Testis (tissue), 3 donors: ENCODE data around the gene ERCC8. TPM values are rescaled to one million over a fixed set of nuclear protein-coding genes. Genes with fewer than 3 reads are reported as not detected.

Source experiments
- DNase-seq: peaks from one replicate; pipeline ENCODE4 v3.0.0-alpha.2; 2019
- H3K27ac ChIP-seq, 2 donors: fragments of 200-600 bp; sonication (generic); one replicate each; pipeline ENCODE4 v1.5.1; 2019
- H3K27me3 ChIP-seq: fragments of 200-600 bp; sonication (generic); one replicate; pipeline ENCODE4 v1.5.1; 2019
- H3K36me3 ChIP-seq: fragments of 200-600 bp; sonication (generic); one replicate; pipeline ENCODE4 v1.5.1; 2017; ENCODE audit warnings: low read depth; ENCODE audit errors: missing control alignments
- H3K4me1 ChIP-seq: fragments of 200-600 bp; sonication (generic); one replicate; pipeline ENCODE4 v1.5.1; 2019
- H3K4me3 ChIP-seq, 2 donors: fragments of 200-600 bp; sonication (generic); one replicate each; pipeline ENCODE4 v1.5.1; 2017 to 2019
- H3K9me3 ChIP-seq: fragments of 200-600 bp; sonication (generic); one replicate; pipeline ENCODE4 v1.5.1; 2017
- CTCF ChIP-seq, 3 experiments: fragments of 450-650 bp in 2 of 3; fragments of 200-600 bp in 1 of 3; sonication (generic) in 1 of 3; IDR thresholded peaks; one replicate each; pipeline ENCODE4 v1.5.1; 2016 to 2019; ENCODE audit warnings: antibody characterized with exemption in 3 of 3, mild to moderate bottlenecking in 2 of 3, moderate library complexity in 1 of 3
- POLR2A ChIP-seq: fragments of 450-650 bp; IDR thresholded peaks from one replicate; pipeline ENCODE4 v1.6.1; 2017; ENCODE audit warnings: antibody characterized with exemption, mild to moderate bottlenecking, moderate library complexity
- WGBS, 2 donors: methylation state at CpG; one replicate each; pipeline ENCODE4 v1.1.5; 2018; 5-methylcytosine and 5-hydroxymethylcytosine counted together
- intact Hi-C: fragments of 100-400 bp; cut with DNase I; formaldehyde crosslinking; loops from one replicate; pipeline ENCODE4 v1.15.1; 2023; ENCODE audit warnings: low total_unique reads
- polyA plus RNA-seq: library from polyadenylated mRNA; stranded (reverse); fragments of 350-450 nt; fragmentation: Illumina TruSeq; extraction: RNeasy Lipid Tissue Mini Kit (QIAGEN cat#74804); gene quantifications from one replicate; pipeline ENCODE4 v1.2.3, GENCODE V29; 2014; ENCODE audit warnings: low read depth, low replicate concordance; ENCODE audit not compliant: insufficient read depth
- total RNA-seq, 2 donors: library from RNA; depleted of rRNA; stranded (reverse); fragments of >200 nt; gene quantifications; one replicate each; pipeline ENCODE4 v1.2.3, GENCODE V29; 2016

ERCC8 gene
- total and polyA plus RNA-seq, 3 donors from 2014 or later: 16.0 to 18.5 (median 16.4) TPM

- DNase-seq: no peak
- Histone ChIP-seq H3K27ac (no peak overlapping the region), H3K4me1 (no peaks in the 10 kb centered on the region), H3K27me3 (no peaks in the 10 kb centered on the region), H3K36me3 (no peaks in the 10 kb centered on the region), H3K9me3 (no peaks in the 10 kb centered on the region), H3K4me3 (no peak overlapping the region)
- WGBS, 2 donors: 94% methylated on average over 1 of the region's 1 CpG
- intact Hi-C loops: no loop called here
- TF ChIP-seq CTCF (IDR thresholded peaks at IDR 0.05): no peak
- no peak for TF ChIP-seq POLR2A
Measured at GRCh38 chr5:60827201-60827600, 117.7 kb downstream of the ERCC8 start.

- no peak overlapping the region for H3K27ac ChIP-seq
- no peak for DNase-seq
- no peaks in the 10 kb centered on the region for H3K9me3 ChIP-seq
- H3K27me3 ChIP-seq: no peaks in the 10 kb centered on the region
- intact Hi-C loops: no loop called here
- H3K36me3 ChIP-seq: no peaks in the 10 kb centered on the region
- H3K4me3 ChIP-seq: no peak overlapping the region
- no peak for TF ChIP-seq POLR2A
- no peak for TF ChIP-seq CTCF (IDR thresholded peaks at IDR 0.05)
- no peaks in the 10 kb centered on the region for H3K4me1 ChIP-seq
Measured at GRCh38 chr5:60826653-60827052, 118.2 kb downstream of the ERCC8 start.

Other genes with a start within 250 kb of the ERCC8 start
- 10 to 100 TPM; 14.5 to 15.0 TPM for gene DEPDC1B, start 244.9 kb downstream of the ERCC8 start, total RNA-seq
- 23.6 TPM for gene DEPDC1B, start 244.9 kb downstream of the ERCC8 start, polyA plus RNA-seq
- 1 to 10 TPM; 2.4 to 5.1 TPM for gene ELOVL7, start 100.8 kb downstream of the ERCC8 start, total RNA-seq
- 1.8 TPM for gene ELOVL7, start 100.8 kb downstream of the ERCC8 start, polyA plus RNA-seq
- gene NDUFAF2, start 135 bp upstream of the ERCC8 start, total RNA-seq: 10 to 100 TPM; 18.1 to 22.3 TPM
- gene NDUFAF2, start 135 bp upstream of the ERCC8 start, polyA plus RNA-seq: 30.8 TPM
- 10 to 100 TPM; 23.7 to 35.0 TPM for gene SMIM15, start 217.4 kb upstream of the ERCC8 start, total RNA-seq
- gene SMIM15, start 217.4 kb upstream of the ERCC8 start, polyA plus RNA-seq: 38.8 TPM